Colonic mucosa (tissue), 4 donors: ENCODE measurements around the gene SPACA6. TPM values are rescaled to one million over a fixed set of nuclear protein-coding genes. Genes with fewer than 3 reads are reported as not detected.

Source experiments
- DNase-seq: peaks from one replicate; pipeline ENCODE4 v3.0.0-alpha.2; 2020
- H3K27ac ChIP-seq: fragments of 200-600 bp; one replicate; pipeline ENCODE4 v1.8.0; 2021
- H3K27me3 ChIP-seq: fragments of 200-600 bp; one replicate; pipeline ENCODE4 v1.8.0; 2021
- H3K36me3 ChIP-seq: fragments of 200-600 bp; one replicate; pipeline ENCODE4 v1.8.0; 2021
- H3K4me1 ChIP-seq: fragments of 200-600 bp; one replicate; pipeline ENCODE4 v1.8.0; 2021; ENCODE audit warnings: mild to moderate bottlenecking
- H3K4me3 ChIP-seq: fragments of 200-600 bp; one replicate; pipeline ENCODE4 v1.8.0; 2021
- H3K9ac ChIP-seq, 2 donors: one replicate each; pipeline ENCODE4 v1.7.0; 2013; ENCODE audit warnings: control low read depth in 2 of 2, low read depth in 2 of 2, low read length in 2 of 2
- H3K9me3 ChIP-seq: fragments of 200-600 bp; one replicate; pipeline ENCODE4 v1.8.0; 2021
- intact Hi-C: fragments of 100-400 bp; cut with DNase I; formaldehyde crosslinking; loops from one replicate; pipeline ENCODE4 v1.14.1; 2022
- total RNA-seq, 2 donors: library from RNA; stranded (reverse); fragmentation: NEBNext Ultra II Directional in 1 of 2; extraction: Animal tissue kit (Norgen Biotek cat#: 25700) in 1 of 2; gene quantifications; one replicate each; pipeline ENCODE4 v1.2.1, GENCODE V29; 2021
- TF ChIP-seq, protein P1 (sequence below): fragments of 200-600 bp; IDR thresholded peaks from one replicate; pipeline ENCODE4 v1.8.0; 2022; ENCODE audit warnings: antibody characterized with exemption, mild to moderate bottlenecking
- donor health status: healthy.
- donor health status: DM: no; HTN: no; CAD: no.
- donor health status: DM: no; HTN: no; CAD: no.

SPACA6 gene
- total RNA-seq, 2 donors from 2014 or later = 3.0 to 4.3 TPM

DNA sequence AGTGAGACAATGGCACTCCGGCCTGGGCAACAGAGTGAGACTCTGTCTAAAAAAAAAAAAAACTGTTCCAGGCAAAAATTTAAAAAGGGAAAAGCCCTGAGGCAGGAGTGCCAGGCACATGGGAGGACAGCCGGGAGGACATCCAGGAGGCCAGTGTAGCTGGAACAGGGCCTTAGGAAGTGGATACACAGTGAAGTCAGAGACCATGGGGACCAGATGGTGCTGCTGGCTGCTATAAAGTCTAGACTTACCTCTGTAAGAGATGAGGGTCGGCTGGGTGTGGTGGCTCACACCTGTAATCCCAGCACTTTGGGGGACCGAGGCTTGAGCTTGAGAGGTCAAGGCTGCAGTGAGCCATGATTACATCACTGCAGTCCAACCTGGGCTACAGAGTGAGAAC lies 15.7 kb downstream of the SPACA6 start:
- Histone ChIP-seq H3K9ac (no peak overlapping the region), H3K36me3 (no peaks in the 10 kb centered on the region), H3K27ac (no peak overlapping the region), H3K9me3 (no peaks in the 10 kb centered on the region), H3K4me3 (no peak overlapping the region), H3K27me3 (no peaks in the 10 kb centered on the region), H3K4me1 (no peaks in the 10 kb centered on the region)
- TF ChIP-seq, protein P1, sequence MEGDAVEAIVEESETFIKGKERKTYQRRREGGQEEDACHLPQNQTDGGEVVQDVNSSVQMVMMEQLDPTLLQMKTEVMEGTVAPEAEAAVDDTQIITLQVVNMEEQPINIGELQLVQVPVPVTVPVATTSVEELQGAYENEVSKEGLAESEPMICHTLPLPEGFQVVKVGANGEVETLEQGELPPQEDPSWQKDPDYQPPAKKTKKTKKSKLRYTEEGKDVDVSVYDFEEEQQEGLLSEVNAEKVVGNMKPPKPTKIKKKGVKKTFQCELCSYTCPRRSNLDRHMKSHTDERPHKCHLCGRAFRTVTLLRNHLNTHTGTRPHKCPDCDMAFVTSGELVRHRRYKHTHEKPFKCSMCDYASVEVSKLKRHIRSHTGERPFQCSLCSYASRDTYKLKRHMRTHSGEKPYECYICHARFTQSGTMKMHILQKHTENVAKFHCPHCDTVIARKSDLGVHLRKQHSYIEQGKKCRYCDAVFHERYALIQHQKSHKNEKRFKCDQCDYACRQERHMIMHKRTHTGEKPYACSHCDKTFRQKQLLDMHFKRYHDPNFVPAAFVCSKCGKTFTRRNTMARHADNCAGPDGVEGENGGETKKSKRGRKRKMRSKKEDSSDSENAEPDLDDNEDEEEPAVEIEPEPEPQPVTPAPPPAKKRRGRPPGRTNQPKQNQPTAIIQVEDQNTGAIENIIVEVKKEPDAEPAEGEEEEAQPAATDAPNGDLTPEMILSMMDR = no peak
- DNase-seq = no peak
- intact Hi-C loops = no loop called here

DNA sequence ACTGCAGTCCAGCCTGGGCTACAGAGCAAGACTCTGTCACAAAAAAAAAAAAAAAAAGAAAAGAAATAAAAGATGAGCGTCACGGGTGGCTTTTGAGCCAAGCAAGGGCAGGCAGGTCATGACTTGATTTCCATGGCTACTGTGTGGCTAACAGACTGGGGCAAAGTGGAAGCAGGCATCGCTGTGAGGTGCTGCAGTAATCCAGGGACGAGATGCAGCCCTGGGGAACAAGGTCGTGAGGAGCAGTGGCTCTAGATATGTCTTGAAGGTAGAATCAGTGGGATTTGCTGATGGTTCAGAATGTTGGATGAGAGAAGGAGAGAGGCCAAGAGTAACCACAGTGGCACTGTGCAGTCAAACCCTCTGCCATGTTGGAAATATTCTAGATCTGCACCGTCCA lies 16.4 kb downstream of the SPACA6 start:
- Histone ChIP-seq H3K4me1 (no peaks in the 10 kb centered on the region), H3K27ac (no peak overlapping the region), H3K9ac (no peak overlapping the region), H3K36me3 (no peaks in the 10 kb centered on the region), H3K4me3 (no peak overlapping the region), H3K9me3 (no peaks in the 10 kb centered on the region), H3K27me3 (no peaks in the 10 kb centered on the region)
- TF ChIP-seq, protein P1 = no peak
- intact Hi-C loops = no loop called here
- DNase-seq = no peak

DNA sequence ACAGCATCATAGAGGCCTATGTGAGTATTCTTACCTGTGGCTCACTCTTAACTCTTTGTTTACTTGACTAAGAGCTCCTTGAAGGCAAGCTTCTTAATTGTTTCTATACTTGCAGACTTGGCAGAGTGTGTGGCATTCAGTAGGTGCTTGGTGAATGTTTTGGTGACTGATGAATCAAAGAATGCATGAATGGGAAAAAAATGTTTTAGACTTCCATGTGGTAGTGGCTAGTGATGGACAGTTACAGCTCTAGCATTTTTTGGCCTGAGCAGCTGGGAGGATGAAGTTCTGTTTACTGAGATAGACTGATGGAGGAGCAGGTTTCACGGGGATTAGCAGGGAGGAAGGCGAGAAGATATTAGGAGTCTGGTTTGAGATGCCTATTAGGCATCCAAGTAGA lies 17.0 kb downstream of the SPACA6 start:
- H3K4me3 ChIP-seq = no peak overlapping the region
- no peaks in the 10 kb centered on the region for H3K4me1 ChIP-seq
- no peaks in the 10 kb centered on the region for H3K36me3 ChIP-seq
- intact Hi-C loops = no loop called here
- H3K27me3 ChIP-seq = no peaks in the 10 kb centered on the region
- TF ChIP-seq, protein P1 = no peak
- no peak overlapping the region for H3K9ac ChIP-seq
- no peak for DNase-seq
- no peak overlapping the region for H3K27ac ChIP-seq
- no peaks in the 10 kb centered on the region for H3K9me3 ChIP-seq

DNA sequence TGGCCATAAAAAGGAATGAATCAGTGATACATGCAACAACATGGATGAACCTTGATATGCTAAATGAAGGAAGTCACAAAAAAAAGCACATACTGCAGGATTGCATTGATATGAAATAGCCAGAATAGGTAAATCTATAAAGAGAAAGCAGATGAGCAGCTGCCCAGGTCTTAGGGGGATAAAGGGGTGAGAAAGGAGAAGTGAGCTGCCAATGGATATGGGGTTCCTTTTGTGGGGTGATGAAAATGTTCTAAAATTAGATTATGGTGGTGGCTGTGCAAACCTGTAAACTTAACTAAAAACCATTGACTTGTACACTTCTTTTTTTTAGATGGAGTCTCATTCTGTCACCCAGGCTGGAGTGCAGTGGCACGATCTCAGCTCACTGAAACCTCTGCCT lies 18.6 kb downstream of the SPACA6 start:
- Histone ChIP-seq H3K4me1 (no peaks in the 10 kb centered on the region), H3K9me3 (no peaks in the 10 kb centered on the region), H3K9ac (no peak overlapping the region), H3K27ac (no peak overlapping the region), H3K27me3 (no peaks in the 10 kb centered on the region), H3K36me3 (no peaks in the 10 kb centered on the region), H3K4me3 (no peak overlapping the region)
- intact Hi-C loops = no loop called here
- DNase-seq = no peak
- TF ChIP-seq, protein P1 = no peak

DNA sequence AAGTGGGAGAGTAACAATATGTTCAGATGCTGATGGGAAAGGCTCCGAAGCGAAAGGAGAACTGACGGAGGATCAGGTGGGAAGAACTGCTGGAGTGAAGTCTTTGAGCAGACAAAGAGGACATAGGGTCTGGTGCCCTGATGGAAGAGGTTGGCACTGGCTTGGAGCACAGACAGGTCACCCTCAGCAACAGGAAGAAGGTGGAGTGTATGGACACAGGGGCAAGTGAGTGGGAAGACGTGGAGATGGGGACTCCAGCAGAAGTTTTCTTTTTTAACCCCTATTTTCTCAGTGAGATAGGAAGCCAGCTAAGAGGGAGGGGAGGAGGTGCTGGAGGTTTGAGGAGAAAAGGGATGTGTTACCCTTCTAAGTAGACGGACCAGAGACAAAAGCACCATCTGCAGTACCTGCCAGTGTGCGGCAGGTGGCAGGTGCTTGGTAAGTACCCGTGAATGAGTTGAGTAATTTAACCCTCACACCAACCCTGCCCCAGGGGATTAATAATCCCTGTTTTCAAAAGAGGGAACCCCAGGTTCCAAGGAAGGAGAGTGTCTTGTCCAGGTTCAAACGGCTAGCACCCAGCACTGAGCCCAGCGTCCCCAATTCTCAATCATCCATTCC lies 19.4 kb downstream of the SPACA6 start:
- TF ChIP-seq, protein P1 = no peak
- Histone ChIP-seq H3K27me3 (no peaks in the 10 kb centered on the region), H3K4me1 (no peaks in the 10 kb centered on the region), H3K36me3 (no peaks in the 10 kb centered on the region), H3K9ac (no peak overlapping the region), H3K4me3 (no peak overlapping the region), H3K9me3 (no peaks in the 10 kb centered on the region), H3K27ac (no peak overlapping the region)
- intact Hi-C loops = no loop called here
- no peak for DNase-seq
